ENCODE measurements around the gene CLEC4D. TPM values are rescaled to one million over a fixed set of nuclear protein-coding genes. Genes with fewer than 3 reads are reported as not detected.

CLEC4D gene
- total RNA-seq, 1 experiment from 2014 or later = not detected

DNA sequence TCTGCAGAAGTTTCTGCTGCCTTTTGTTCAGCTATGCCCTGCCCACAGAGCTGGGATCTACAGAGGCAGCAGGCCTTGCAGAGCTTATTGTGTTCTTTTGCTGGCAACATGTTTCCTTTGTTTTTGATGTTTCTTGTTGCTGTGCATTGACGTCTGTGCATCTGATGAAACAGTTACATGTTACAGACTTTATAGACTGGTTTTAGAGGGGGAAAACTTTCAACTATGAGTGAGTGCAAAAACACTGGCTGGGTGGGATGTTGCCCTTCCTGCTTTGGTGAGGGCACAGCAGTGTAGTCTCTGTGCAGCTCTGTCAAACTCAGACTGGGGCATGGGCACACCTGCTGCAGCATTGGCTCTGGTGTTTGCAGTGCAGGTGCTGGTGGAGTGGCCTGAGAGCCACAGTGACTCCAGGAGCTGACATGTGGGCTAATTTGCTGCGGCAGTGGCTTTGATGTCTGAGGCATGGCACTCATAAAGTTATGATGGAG, 30.7 kb upstream of the CLEC4D start:
- BruUV-seq (replicated peaks) = no TSS peak
- ChIA-PET CTCF (no interaction called here), RAD21 (ENCODE audit: low non-redundant PET in 1 of 2, low total read pairs in 2 of 2, uncharacterized antibody in 2 of 2, unreplicated experiment in 2 of 2) (no interaction called here), POLR2A (no interaction called here)
- ATAC-seq (no peak), DNase-seq (ENCODE audit: low read depth, low spot score) (no peak)
- H3K9ac ChIP-seq (ENCODE audit: low read length) = no peak overlapping the region
- no peaks in the 10 kb centered on the region for H3K4me1 ChIP-seq (ENCODE audit: control insufficient read depth in 1 of 2, insufficient read depth in 2 of 2, low read length in 2 of 2)
- H3K9me3 ChIP-seq (ENCODE audit: control insufficient read depth in 1 of 2, insufficient read depth in 1 of 2, low read depth in 1 of 2, low read length in 2 of 2) = no peaks in the 10 kb centered on the region
- intact Hi-C loops (cut with micrococcal nuclease) = no loop called here
- no peaks in the 10 kb centered on the region for H3K79me2 ChIP-seq (ENCODE audit: insufficient read depth, low read length)
- H3K27ac ChIP-seq (ENCODE audit: low read depth, low read length) = no peak overlapping the region
- H3K9me2 ChIP-seq (ENCODE audit: insufficient read depth) = no peaks in the 10 kb centered on the region
- no peak overlapping the region for H3K4me3 ChIP-seq (replicated peaks in 1 of 2; ENCODE audit: low read depth in 1 of 2, low read length in 2 of 2)
- H3K36me3 ChIP-seq (ENCODE audit: control insufficient read depth in 1 of 2, insufficient read depth in 2 of 2, low read length in 2 of 2) = no peaks in the 10 kb centered on the region
- H3K4me2 ChIP-seq (ENCODE audit: low read length) = no peak overlapping the region
- H2AFZ ChIP-seq (ENCODE audit: low read depth, low read length, poor library complexity, severe bottlenecking) = no peak overlapping the region
- H4K20me1 ChIP-seq (ENCODE audit: insufficient read depth) = no peaks in the 10 kb centered on the region
- H3K27me3 ChIP-seq (ENCODE audit: insufficient read depth, low read length) = peaks cover 17% of the 10 kb centered on the region; the same call in 1 of the 2 replicates
- no peak for TF ChIP-seq POLR2A (IDR thresholded peaks at IDR 0.05; ENCODE audit: borderline replicate concordance, extremely low read depth, insufficient read depth, insufficient read length)
- no peak for TF ChIP-seq TCF7L2 (IDR thresholded peaks at IDR 0.05; ENCODE audit: borderline replicate concordance, extremely low read depth, insufficient read depth, insufficient read length)
- TF ChIP-seq, protein P1, sequence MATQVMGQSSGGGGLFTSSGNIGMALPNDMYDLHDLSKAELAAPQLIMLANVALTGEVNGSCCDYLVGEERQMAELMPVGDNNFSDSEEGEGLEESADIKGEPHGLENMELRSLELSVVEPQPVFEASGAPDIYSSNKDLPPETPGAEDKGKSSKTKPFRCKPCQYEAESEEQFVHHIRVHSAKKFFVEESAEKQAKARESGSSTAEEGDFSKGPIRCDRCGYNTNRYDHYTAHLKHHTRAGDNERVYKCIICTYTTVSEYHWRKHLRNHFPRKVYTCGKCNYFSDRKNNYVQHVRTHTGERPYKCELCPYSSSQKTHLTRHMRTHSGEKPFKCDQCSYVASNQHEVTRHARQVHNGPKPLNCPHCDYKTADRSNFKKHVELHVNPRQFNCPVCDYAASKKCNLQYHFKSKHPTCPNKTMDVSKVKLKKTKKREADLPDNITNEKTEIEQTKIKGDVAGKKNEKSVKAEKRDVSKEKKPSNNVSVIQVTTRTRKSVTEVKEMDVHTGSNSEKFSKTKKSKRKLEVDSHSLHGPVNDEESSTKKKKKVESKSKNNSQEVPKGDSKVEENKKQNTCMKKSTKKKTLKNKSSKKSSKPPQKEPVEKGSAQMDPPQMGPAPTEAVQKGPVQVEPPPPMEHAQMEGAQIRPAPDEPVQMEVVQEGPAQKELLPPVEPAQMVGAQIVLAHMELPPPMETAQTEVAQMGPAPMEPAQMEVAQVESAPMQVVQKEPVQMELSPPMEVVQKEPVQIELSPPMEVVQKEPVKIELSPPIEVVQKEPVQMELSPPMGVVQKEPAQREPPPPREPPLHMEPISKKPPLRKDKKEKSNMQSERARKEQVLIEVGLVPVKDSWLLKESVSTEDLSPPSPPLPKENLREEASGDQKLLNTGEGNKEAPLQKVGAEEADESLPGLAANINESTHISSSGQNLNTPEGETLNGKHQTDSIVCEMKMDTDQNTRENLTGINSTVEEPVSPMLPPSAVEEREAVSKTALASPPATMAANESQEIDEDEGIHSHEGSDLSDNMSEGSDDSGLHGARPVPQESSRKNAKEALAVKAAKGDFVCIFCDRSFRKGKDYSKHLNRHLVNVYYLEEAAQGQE (IDR thresholded peaks at IDR 0.05; ENCODE audit: low read depth) = no peak
- TF ChIP-seq, protein P2, sequence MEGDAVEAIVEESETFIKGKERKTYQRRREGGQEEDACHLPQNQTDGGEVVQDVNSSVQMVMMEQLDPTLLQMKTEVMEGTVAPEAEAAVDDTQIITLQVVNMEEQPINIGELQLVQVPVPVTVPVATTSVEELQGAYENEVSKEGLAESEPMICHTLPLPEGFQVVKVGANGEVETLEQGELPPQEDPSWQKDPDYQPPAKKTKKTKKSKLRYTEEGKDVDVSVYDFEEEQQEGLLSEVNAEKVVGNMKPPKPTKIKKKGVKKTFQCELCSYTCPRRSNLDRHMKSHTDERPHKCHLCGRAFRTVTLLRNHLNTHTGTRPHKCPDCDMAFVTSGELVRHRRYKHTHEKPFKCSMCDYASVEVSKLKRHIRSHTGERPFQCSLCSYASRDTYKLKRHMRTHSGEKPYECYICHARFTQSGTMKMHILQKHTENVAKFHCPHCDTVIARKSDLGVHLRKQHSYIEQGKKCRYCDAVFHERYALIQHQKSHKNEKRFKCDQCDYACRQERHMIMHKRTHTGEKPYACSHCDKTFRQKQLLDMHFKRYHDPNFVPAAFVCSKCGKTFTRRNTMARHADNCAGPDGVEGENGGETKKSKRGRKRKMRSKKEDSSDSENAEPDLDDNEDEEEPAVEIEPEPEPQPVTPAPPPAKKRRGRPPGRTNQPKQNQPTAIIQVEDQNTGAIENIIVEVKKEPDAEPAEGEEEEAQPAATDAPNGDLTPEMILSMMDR (IDR thresholded peaks at IDR 0.05 in 2 of 3, conservative IDR thresholded peaks at IDR 0.05 in 1 of 3; ENCODE audit: borderline replicate concordance in 1 of 3, insufficient read depth in 1 of 3, low read depth in 2 of 3, low read length in 2 of 3) = no peak
- no peak for TF ChIP-seq EGR1 (IDR thresholded peaks at IDR 0.05; ENCODE audit: low read depth)
- no peak for TF ChIP-seq ZFX (IDR thresholded peaks at IDR 0.05)
- TF ChIP-seq, protein P3, sequence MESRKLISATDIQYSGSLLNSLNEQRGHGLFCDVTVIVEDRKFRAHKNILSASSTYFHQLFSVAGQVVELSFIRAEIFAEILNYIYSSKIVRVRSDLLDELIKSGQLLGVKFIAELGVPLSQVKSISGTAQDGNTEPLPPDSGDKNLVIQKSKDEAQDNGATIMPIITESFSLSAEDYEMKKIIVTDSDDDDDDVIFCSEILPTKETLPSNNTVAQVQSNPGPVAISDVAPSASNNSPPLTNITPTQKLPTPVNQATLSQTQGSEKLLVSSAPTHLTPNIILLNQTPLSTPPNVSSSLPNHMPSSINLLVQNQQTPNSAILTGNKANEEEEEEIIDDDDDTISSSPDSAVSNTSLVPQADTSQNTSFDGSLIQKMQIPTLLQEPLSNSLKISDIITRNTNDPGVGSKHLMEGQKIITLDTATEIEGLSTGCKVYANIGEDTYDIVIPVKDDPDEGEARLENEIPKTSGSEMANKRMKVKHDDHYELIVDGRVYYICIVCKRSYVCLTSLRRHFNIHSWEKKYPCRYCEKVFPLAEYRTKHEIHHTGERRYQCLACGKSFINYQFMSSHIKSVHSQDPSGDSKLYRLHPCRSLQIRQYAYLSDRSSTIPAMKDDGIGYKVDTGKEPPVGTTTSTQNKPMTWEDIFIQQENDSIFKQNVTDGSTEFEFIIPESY (IDR thresholded peaks at IDR 0.05; ENCODE audit: extremely low read depth, insufficient replicate concordance, low read length) = no peak
- TF ChIP-seq CBX3 (IDR thresholded peaks at IDR 0.05; ENCODE audit: low read depth) = no peak
- TF ChIP-seq RAD21 (IDR thresholded peaks at IDR 0.05; ENCODE audit: low read depth) = no peak
- no peak for TF ChIP-seq CEBPB (IDR thresholded peaks at IDR 0.05; ENCODE audit: low read depth)
- TF ChIP-seq, protein P4, sequence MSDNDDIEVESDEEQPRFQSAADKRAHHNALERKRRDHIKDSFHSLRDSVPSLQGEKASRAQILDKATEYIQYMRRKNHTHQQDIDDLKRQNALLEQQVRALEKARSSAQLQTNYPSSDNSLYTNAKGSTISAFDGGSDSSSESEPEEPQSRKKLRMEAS (IDR thresholded peaks at IDR 0.05) = no peak
- TF ChIP-seq JUND (IDR thresholded peaks at IDR 0.05) = no peak
- TF ChIP-seq EZH2 (IDR thresholded peaks at IDR 0.05) = no peak

Data from HCT116 (cell line).